ENCODE data around the gene ZNF532.

ZNF532 gene

DNA sequence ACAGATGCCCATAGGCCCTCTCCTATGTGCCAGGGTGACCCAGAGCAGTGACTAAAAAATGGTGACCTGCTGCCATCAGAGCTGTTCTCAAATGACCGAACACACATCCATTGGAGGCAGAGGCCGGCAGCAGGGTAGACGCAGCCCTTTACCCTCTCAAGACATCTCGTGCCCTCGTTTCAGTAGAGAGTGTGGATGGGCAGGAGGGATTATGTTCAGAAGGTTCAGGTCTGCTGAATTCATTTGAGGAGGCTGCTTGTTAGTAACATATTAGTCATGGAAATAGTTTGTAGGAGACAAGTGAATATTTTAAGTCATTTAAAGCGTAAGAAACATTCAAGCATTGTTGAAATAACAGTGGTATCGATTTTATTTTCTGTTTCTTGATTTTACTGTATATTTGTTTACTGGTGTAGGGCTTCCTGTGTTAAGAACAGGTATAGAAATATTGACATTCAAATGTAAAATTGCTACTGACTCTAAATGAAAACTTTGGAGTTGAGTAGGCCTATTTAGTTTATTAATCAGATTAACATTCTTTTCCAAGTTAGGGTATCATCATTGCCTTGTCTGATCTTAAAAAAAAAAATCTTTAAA lies 82.6 kb downstream of the ZNF532 start:
- no peak for DNase-seq (ENCODE audit: low read depth)

DNA sequence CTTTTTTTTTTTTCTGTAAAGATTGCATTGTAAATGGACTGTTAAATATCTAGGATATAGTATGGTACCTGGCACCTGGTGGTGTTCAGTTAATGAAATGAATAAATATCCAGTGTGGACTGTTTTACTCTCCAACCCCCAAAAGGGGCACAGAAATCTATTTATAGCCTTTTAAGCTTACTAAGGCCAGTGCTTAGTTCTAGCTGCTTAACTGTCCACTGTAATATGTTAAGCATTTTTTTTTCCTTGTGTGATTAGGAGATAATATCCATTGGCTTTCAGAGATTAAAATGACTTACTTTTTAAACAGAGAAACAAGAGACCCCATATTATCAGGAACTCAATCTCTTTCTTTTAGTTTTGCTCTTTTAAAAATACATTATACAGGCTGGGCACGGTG lies 84.4 kb downstream of the ZNF532 start:
- no peak for DNase-seq (ENCODE audit: low read depth)

DNA sequence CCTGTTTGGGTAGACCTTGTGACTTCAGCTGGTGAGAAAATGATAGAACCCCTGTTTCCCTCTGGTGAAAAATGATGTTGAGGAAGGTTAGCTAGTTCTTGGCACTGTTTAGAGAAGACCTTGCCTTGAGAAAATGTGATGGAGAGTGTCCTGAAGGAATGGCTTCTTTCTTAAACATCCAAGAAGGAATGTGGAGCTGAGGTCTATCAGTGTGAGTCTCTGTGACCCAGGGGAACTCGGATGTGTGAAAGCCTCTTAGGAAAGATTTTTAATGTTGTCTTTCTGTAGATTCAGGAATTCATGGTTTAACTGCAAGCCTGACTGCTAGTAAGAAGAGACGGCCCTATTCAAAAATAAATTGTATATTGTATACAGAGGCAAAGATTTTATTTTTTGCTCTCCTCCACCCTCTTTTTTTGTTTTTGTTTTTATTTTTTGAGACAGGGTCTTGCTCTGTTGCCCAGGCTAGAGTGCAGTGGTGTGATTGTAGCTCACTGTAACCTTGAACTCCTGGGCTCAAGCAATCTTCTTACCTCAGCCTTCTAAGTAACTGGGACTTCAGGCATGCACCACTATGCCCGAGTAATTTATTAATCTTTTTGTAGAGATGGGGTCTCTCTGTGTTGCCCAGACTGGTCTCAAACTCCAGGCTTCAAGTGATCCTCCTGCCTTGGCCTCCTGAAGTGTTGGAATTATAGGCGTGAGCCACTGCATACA lies 87.5 kb downstream of the ZNF532 start:
- DNase-seq (ENCODE audit: low read depth), result no peak

DNA sequence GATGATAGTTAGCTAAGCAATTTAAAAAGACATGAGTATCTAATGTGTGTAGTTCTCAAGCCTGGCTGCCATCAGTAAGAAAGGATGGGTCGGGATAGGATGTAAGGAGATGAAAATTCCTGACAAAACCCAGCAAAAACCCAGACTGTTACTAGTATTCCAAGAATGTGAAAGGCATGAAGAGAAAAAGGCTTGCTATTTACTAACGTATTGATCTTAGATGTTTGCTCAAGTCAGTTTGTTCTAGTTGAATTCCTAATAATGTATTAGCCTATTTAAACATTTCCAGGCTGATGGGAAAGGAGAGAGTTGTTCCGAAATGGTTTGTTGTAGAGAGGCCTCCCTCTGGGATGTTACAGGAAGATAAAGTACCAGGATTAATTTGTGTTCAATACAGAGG lies 88.2 kb downstream of the ZNF532 start:
- no peak for DNase-seq (ENCODE audit: low read depth)

DNA sequence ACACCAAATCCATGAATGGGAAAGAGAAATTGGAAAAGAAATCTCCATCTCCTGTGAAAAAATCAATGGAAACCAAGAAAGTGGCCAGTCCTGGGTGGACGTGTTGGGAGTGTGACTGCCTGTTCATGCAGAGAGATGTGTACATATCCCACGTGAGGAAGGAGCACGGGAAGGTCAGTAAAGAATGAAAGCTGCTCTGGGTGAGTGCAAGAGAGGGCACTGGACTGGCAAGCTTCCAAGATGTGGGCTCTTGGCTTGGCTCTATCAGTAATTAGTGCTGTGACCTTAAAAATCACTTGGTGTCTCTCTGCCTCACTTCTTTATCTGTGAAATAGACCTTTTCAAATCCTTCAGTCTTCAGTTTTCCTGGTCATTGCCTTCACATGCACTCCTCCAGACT lies 89.0 kb downstream of the ZNF532 start:
- no peak for DNase-seq (ENCODE audit: low read depth)

DNA sequence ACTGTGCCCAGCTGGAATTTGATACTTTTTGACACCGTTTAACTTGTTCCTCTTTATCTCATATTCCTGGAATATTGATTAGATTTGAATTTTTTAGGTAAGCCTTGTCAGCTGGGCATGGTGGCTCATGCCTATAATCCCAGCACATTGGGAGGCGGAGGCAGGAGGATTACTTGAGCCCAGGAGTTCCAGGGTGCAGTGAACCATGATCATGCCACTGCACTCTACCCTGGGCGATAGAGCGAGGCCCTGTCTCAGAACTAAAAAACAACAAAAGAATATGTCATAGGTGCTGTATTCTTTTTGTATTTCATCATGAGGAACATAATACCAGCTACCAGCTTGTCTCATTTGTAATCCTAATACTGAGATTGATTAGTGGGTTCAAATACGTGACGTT lies 90.3 kb downstream of the ZNF532 start:
- DNase-seq (ENCODE audit: low read depth), result no peak

DNA sequence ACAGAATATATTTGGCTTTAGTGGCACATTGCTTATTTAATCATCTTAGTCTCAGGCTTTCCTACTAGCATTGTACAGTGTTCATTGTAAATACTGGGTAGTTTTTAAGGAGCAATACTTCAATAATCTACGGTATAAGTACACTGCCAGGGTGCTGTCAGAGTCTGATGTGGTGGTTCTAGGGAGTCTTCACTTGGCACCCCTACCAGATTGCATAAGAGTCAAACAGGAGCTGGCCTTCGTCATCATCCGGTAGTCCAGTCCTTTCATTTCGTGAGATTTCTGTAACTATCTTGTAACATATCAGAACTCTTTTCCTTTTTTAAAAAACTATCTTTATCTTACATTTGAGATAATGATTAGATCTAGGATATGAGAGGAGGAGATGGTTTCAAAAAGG lies 91.1 kb downstream of the ZNF532 start:
- DNase-seq (ENCODE audit: low read depth), result no peak

DNA sequence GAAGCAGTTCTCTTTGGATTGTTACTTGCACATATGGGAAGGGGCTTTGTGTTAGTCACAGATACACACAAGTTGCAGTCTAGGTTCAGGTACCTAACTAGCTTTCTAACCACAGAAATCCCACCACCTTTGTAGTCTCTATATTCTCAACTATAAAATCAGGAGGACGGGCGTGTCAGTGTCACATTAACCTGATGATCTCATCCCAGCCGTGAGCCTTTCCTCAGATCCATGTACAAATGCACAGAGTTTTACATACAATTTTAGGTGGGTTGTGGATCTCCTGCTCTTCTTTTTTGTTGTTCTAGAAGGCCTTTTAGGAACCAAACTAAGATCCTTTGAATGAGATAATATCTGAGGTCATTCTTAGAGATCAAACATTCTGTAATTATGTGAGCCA lies 94.0 kb downstream of the ZNF532 start:
- no peak for DNase-seq (ENCODE audit: low read depth)

DNA sequence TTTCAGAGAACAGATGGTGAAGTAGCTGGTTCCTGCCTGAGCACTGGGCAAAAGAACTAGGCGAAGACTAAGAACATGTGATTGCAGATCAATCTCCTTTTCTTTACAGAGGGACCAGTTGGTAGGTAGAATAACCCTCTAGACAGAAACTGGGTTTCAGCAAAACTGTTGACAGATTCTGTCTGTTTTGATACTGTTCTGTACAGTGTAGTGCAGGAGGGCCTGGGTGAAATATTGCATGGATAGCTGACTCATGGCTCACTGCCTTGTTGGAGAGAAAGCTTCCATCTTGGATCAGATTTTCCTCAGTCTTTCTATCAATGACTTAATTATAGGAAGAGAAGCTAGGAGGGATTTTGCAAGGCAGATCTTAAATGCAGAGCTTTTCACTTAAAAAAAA lies 95.8 kb downstream of the ZNF532 start:
- DNase-seq (ENCODE audit: low read depth), result no peak

DNA sequence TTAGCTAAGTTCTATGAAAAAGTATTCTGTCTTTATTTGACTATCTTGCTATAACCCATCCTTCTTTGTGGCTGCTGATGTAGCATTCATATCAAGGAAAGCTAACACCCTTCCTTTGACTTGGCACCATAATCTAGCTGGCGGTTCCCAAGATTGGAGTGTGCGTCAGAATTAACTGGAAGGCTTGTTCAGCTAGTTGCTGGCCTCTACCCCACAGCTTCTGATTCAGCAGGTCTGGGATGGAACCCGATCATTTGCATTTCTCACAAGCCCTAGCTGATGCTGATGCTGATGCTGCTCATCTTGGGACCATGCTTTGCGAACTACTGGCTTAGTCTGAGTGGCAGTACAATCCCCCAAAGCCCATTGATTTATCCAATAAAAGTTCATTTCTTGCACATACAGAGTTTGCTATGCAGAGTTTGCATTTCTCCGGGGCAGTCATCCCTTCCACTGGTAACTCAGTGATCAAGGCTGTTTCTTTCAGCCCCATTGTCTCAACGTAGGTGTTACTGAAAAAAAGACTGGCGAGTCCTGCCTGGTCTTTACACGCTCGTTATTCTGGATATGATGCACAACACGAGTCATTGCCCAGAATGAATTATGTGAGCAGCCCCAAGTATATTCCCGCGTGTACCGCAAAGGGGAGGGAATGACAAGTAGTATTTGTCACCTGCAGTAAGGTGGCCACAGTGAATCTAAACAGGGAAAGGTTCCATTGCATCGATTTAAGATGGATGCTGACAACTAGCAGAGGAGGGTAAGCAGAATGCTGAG lies 96.5 kb downstream of the ZNF532 start:
- DNase-seq (ENCODE audit: low read depth), result no peak

DNA sequence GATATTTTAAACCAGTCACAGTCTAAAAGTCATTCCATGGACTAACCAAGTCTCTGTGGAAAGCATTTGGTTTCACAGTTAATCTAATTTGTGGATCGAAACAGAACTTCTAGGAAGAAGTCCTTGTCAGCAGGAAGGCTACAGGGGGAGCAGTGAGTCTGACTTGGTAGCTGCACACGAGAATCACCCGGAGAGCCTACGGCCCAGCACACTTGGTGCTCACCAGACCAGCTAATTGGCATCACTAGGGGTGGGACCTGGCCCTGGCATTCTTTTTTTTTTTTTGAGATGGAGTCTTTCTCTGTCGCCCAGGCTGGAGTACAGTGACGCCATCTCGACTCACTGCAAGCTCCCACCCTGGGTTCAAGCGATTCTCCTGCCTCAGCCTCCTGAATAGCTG lies 97.7 kb downstream of the ZNF532 start:
- no peak for DNase-seq (ENCODE audit: low read depth)

DNA sequence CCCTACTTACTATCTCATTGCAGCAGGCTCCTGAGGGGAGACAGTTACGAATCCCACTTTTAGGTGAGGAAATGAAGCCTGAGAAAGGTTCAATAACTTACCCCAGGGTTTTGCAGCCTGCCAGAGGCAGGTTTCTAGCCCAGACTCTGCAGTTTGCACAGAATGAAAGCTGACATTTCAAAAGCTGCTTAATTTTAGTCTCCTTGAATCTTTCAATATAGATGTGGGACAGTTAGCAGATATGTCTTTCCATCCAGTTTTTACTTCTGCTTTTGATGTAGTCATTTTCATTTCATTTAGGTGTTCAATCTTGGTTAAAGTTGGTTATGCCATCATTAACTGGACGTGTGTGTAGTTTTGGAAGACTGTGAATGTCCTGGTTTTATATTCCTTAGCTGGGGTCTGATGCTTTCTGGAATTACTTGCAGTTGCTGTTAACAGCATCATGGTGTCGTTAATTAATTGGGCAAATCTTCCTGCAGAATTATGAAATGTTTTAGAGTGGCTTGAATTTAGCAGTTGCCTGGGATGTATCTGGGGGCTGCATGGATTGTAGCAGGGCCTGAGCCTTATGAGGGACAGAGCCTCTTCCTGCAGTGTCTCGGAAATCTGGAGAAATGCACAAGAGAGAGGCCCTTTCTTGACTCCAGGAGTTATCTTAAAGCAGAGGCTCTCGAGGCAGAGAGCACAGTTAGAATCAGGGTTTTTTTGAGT lies 100.8 kb downstream of the ZNF532 start:
- no peak for DNase-seq (ENCODE audit: low read depth)

DNA sequence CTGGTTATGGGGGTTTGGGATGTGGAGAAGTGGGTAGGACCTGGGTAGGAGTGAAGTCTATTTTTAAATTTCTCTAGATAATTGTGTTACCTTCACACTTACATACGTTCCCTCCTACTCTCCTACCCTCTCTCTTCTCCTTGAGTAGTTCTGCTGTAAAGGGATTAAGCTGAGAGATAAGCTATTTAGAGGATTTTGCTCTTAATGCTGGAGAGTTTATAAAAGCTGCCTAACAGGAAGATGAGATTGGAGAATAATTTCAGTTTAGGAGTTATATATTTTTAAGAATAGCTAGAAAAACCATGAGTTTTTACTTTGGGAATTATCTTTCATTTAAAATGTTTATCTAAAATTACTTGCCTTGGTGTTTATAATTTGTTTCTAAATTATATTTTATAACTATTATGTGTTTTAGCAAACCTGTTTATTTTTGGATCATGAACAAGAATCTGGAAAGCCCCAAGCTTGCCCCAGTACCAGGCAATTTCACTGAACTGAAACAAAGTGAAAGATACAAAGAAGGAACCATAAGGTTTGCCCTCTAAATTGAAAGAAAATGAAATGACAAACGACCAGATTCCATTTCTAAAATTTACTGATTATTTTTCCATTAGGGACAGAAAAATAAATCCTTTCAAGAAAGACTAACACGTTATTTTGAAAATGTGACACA lies 101.5 kb downstream of the ZNF532 start:
- no peak for DNase-seq (ENCODE audit: low read depth)

DNA sequence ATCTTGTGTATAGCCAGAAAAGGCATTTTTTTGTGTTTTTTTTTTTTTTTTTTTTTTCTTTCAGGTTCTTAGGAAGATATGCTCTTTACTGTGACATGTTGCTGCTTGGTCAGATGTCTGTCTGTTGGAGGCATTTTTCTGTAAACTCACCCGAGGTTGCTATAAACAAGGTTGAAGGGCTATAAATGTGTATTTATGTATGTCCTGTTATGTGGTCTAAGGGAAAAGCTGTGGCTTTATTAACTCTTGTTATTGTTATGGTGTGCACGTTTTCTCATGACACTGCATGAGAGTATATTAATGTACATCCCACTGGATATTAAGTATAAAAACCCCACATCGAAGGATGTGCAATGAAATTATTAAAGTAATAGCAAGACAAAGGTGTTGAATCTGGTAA lies 102.0 kb downstream of the ZNF532 start:
- no peak for DNase-seq (ENCODE audit: low read depth)

DNA sequence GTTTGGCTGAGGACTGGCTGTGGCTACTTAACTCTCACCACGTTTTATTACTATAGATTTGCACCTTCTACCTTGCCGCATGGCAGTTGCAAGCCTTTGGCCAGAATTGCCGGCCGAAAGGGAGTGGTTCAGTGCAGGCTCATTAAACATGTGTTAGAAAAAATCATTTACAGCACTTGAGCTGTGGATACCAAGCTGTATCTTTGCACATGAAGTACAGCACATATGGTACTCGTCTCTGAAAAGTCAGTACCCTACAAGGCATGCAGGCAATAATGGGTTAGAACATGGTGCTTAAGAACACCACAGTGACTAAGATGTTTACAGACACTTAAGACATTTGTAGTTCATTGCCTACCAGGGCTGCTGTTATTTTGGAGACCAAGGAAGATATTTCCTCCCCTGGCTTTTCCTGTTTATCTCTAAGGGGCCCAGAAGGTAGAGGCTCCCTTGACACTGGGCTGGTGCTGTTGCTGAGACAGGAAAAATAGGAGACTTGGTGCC lies 103.1 kb downstream of the ZNF532 start:
- no peak for DNase-seq (ENCODE audit: low read depth)

DNA sequence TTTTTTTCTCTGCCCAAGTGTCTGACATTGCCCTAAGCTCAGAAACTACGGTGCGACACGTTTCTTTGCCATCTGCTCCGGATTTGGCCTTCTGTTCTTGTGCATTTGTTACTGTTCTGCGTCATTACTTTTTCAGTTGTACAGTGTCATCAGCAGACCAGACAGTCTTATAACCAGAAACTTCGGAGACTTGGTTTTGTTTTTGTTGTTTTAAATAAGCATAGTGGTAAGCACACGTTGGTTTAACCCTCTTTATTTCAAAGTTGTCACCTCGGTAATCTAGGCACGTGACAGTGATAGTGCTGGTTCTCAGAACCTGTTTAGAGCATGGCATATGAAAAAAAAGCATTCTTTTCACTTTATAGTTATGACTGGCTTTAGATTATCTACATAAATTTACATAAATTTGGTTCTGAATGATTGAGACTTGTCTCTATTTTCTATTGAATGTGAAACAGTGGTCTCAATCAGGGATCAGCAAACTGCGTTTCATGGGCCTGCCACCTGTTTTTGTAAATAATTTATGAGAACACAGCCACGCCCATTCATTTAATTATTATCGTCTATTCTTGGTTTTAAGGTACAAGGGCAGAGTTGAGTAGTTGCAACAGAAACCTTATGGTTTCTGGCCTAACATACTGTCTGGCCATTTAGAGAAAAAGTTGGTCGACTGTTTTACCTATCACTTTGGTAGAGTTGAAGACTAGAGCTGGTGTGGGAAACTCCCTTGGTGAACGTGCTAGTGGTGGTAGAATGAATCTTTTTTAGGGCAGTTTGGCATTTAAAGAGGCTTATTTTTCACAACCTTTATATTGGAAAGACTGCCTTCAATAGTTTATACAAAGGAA lies 106.5 kb downstream of the ZNF532 start:
- no peak for DNase-seq (ENCODE audit: low read depth)

DNA sequence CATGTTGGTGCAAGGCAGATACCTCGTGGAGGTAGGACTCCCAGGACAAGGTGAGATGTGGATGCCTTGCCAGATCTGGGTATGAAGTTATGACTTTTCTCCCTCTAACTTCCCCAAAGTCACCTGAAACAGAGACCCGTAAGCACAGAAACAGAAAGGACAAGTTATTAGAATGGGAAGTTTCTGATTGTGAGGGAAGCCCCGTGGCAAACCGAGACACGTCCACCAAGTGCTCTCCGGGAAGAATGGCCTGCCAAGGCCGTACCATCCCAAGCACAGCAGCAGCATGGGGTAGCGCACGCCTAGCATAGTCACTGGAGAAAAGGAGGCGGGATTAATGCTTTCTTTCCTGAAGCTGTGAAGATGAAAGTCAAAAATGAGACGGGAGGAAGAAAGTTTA lies 110.6 kb downstream of the ZNF532 start:
- no peak for DNase-seq (ENCODE audit: low read depth)

DNA sequence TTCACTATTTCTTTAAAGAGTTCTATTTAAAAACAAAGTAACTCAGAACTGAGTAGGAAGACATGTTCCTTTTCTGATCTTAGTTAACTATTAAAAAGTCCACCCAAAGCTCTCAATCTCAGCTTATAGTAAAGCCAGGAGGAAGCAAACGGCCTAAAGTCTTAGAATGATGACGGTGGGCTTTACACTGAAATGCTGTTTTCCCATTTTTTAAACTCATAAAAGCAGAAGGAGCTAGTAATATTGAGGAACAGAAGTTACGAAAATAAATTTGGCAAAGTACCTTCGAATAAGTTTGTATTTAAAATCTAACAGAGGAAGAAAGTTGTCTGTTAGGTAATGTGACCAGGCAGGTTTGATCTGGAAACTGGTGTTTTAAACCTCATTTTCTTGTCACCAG lies 111.1 kb downstream of the ZNF532 start:
- no peak for DNase-seq (ENCODE audit: low read depth)

DNA sequence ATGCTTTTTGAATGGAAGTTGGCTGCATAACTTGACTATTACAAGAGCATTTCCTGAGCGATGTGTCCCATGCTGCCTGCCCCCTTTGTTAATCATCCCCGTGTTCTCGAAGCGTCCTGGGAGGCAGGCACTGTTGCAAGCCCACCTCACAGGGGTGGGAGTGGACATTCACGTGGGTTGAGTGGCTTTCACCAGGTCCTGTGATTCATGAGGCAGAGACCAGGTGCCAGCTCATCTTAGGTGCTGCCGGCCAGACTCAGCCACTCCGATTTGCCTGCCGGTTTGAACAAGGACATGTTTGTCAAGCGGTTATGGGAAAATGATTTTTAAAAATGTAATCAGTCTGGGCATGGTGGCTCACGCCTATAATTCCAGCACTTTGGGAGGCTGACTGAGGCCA lies 112.5 kb downstream of the ZNF532 start:
- no peak for DNase-seq (ENCODE audit: low read depth)

DNA sequence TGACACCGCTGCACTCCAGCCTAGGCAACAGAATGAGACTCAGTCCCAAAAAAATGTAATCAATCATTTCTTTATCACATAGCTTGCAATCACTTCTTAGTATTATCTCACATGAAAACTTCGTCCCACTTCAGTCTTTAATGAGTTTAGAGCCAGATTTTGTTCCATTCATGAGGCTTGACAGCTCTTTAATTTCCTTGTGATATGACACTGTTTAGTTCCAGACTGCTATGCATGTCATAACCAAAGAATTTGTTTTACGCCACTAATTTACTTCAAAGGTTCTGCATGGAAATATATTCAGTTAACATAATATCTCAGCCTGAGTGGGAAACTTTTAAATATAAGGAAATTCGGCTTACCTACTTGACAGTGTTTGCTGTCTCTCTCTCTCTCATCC lies 113.1 kb downstream of the ZNF532 start:
- no peak for DNase-seq (ENCODE audit: low read depth)

DNA sequence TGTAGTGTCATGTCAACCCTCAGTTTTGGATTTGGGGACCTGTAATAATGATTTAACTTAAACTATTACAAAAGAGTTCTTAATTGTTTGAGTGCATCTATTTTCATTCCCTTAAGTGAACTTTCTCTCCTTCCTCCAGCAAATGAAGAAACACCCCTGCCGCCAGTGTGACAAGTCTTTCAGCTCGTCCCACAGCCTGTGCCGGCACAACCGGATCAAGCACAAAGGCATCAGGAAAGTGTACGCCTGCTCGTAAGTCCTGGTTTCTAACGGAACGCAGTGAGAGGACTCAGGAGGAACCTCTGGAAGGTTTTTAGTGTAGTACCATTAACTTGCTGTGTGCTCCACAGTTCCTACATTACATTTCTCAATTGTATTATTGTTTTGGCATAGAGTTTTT lies 114.2 kb downstream of the ZNF532 start:
- no peak for DNase-seq (ENCODE audit: low read depth)

Measured in activated T-helper 1 cell treated with Interleukin-2 at 50 U/mL for 16 hours (primary cell).